Activated naive CD8-positive, alpha-beta T cell treated with anti-CD3 and anti-CD28 coated beads for 36 hours (primary cell): ENCODE results near the gene GTPBP2. TPM values are rescaled to one million over a fixed set of nuclear protein-coding genes. Genes with fewer than 3 reads are reported as not detected.

Experiments
- DNase-seq: peaks from one replicate; pipeline ENCODE4 v3.0.0; 2021
- H3K27ac Mint-ChIP-seq: one replicate; pipeline ENCODE4 v1.8.0; 2022; ENCODE audit warnings: mild to moderate bottlenecking, moderate library complexity, mixed read lengths
- H3K27me3 Mint-ChIP-seq: one replicate; pipeline ENCODE4 v1.8.0; 2022; ENCODE audit warnings: mild to moderate bottlenecking, mixed read lengths
- H3K36me3 Mint-ChIP-seq: one replicate; pipeline ENCODE4 v1.8.0; 2021; ENCODE audit warnings: mild to moderate bottlenecking, mixed read lengths
- H3K4me1 Mint-ChIP-seq: one replicate; pipeline ENCODE4 v1.8.0; 2021; ENCODE audit warnings: mixed read lengths
- H3K4me3 Mint-ChIP-seq: one replicate; pipeline ENCODE4 v1.8.0; 2022; ENCODE audit warnings: mild to moderate bottlenecking, moderate library complexity, mixed read lengths
- H3K9me3 Mint-ChIP-seq: one replicate; pipeline ENCODE4 v1.8.0; 2022; ENCODE audit warnings: mixed read lengths
- total RNA-seq, 2 experiments: library from RNA; stranded (reverse); gene quantifications; one replicate each; pipeline ENCODE4 v1.2.3, GENCODE V29; 2021

GTPBP2 gene, protein sequence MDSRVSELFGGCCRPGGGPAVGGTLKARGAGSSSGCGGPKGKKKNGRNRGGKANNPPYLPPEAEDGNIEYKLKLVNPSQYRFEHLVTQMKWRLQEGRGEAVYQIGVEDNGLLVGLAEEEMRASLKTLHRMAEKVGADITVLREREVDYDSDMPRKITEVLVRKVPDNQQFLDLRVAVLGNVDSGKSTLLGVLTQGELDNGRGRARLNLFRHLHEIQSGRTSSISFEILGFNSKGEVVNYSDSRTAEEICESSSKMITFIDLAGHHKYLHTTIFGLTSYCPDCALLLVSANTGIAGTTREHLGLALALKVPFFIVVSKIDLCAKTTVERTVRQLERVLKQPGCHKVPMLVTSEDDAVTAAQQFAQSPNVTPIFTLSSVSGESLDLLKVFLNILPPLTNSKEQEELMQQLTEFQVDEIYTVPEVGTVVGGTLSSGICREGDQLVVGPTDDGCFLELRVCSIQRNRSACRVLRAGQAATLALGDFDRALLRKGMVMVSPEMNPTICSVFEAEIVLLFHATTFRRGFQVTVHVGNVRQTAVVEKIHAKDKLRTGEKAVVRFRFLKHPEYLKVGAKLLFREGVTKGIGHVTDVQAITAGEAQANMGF
- total RNA-seq, result 10 to 100 TPM; 49.2 to 52.1 TPM

DNA sequence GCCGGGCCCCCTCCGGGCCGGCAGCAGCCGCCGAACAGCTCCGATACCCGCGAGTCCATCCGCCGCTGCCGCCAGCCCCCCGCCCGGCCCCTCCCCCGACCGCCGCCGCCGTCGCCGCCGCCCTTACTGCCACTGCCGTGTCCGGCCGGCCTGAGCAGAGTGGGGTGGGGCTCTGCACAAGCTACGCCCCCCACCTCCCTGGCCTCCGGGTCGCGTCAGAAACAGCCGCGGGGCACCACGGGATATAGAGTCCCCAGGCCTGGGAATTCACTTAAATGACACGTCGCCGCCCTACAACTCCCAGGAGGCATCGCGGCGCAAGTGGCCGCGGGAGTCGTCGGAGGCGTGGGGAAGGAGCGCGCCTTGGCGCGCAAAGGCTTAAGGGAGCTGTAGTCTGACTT lies at the start of gene GTPBP2:
TSS of gene GTPBP2 (minus strand) at position 161 of the 401 bp plus-strand sequence. CDS start at position 59, 102 bp downstream.
- peak within 1 kb of the TSS; percentile 98 for H3K27ac Mint-ChIP-seq
- peak; percentile 97 for DNase-seq
- H3K4me1 Mint-ChIP-seq, result peaks cover 34% of the 10 kb centered on the region
- no peaks in the 10 kb centered on the region for H3K27me3 Mint-ChIP-seq
- no peaks in the 10 kb centered on the region for H3K9me3 Mint-ChIP-seq
- H3K4me3 Mint-ChIP-seq, result peak within 1 kb of the TSS; percentile 100
- peaks cover 14% of the 10 kb centered on the region for H3K36me3 Mint-ChIP-seq

DNA sequence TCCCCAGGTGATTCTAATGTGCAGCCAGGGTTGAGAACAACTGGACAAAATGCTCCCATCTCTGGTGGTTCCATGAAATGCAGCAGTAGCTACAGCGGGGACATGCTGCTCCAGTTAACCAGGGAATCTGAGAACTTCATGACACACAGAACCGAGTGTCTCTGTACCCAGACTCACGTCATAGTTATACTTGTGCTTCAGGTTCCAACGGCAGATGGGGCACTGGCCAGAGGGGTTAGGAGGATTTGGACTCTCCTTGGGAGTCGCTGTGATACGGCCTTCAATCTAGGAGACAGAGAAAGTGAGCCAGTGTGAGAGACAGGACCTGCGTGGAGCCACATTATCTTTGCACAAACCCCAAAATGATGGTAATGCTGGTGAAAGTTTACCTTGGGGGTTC lies 49.3 kb upstream of the GTPBP2 start:
- no peak for DNase-seq
- Mint-ChIP-seq H3K4me3 (no peak overlapping the region), H3K9me3 (no peaks in the 10 kb centered on the region), H3K4me1 (peaks cover 5% of the 10 kb centered on the region), H3K36me3 (no peaks in the 10 kb centered on the region), H3K27me3 (no peaks in the 10 kb centered on the region), H3K27ac (no peak overlapping the region)

DNA sequence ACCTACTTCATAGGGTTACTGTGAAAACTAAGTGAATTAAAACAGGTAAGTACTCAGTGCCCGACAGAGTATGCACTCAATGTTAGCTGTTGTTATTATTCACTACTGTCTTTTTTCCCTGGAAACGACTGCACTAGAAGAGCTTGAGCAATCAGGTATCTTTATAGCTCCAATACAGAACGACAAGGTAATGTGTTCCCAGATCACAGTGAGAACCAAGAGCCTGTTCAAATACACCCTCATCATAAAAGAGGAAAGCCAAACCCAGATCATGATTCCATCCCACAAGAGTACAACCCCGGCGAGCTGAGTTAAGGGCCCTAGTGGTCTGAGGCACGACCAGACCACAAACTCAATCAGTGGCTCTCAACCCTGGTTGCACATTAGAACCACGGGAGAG lies 48.7 kb upstream of the GTPBP2 start:
- Mint-ChIP-seq H3K9me3 (no peaks in the 10 kb centered on the region), H3K36me3 (no peaks in the 10 kb centered on the region), H3K4me1 (no peaks in the 10 kb centered on the region), H3K27ac (no peak overlapping the region), H3K27me3 (no peaks in the 10 kb centered on the region), H3K4me3 (no peak overlapping the region)
- no peak for DNase-seq

DNA sequence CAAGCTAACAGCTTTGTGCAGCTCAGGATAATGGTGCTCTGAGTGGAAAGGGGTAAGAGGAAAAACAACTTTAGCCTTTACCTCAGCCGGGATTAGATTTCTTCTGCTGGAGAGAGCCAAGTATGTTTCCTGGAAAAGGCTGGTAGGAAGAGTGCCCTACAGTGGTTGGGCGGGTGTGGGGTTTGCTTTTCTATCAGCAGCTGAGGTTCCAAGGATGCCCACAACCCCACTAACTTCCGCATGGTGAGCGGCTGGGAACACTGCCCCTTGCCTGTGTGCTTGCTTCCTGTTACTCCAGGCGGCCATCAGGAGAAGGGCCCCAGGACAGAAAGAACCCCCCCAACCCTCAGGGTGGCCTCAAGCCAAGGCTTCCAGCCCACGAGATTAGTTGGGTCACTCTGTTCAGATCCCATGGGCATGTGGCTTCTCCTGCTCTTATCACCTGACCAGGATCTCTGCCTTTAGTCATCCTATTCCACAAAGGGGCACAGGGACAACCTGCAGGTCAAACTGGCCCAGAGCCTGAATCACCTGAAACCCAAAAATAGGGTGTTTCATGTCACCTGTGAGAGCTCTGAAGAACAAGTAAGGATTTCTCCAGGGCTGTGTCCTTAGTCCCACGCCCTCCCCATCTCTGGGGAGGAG lies 48.0 kb upstream of the GTPBP2 start:
- no peaks in the 10 kb centered on the region for H3K4me1 Mint-ChIP-seq
- H3K36me3 Mint-ChIP-seq, result no peaks in the 10 kb centered on the region
- no peaks in the 10 kb centered on the region for H3K27me3 Mint-ChIP-seq
- no peak overlapping the region for H3K4me3 Mint-ChIP-seq
- no peaks in the 10 kb centered on the region for H3K9me3 Mint-ChIP-seq
- no peak overlapping the region for H3K27ac Mint-ChIP-seq
- DNase-seq, result no peak

DNA sequence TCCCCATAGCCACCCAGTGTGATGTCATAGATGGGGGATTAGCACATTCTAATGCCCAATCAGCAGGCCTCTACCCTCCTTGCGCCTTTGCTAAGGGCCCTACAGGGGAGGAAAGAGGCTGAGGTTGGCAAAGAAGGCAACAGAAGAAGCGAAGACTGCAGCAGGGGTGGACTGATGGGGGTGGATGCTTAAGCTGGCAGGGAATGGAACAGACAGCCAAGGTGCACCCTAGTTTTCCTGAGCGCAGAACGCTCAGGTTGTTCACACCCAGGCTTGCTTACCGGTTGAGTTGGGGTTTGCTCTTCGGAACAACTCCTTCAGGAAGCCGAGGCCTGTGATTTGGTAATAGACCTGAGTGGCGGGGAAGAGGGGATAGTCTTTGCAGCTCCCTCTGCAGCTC lies 45.9 kb upstream of the GTPBP2 start:
- Mint-ChIP-seq H3K4me3 (no peak overlapping the region), H3K36me3 (peaks cover 6% of the 10 kb centered on the region), H3K27ac (no peak overlapping the region), H3K9me3 (no peaks in the 10 kb centered on the region), H3K4me1 (peaks cover 11% of the 10 kb centered on the region), H3K27me3 (no peaks in the 10 kb centered on the region)
- DNase-seq, result no peak

DNA sequence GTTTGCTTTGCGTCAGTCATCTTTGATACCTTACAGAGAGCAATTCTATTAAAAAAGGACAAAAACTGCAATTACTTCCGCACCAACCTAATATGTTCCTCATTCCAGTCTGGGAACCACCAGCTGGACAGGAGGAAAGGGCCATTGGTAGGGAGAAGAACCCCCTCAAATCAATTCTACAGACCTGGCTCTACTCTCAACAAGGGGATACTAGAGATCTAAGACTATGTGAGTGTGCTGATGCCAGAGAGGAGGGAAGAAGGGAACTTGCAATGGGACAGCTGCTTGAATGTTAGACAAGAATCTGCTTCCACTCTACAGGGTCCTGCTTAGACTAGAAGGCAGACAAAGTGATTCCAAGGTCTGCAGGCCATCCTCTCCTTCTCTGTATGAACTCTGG lies 45.2 kb upstream of the GTPBP2 start:
- H3K27ac Mint-ChIP-seq, result no peak overlapping the region
- no peak for DNase-seq
- H3K36me3 Mint-ChIP-seq, result peaks cover 6% of the 10 kb centered on the region
- H3K9me3 Mint-ChIP-seq, result no peaks in the 10 kb centered on the region
- H3K27me3 Mint-ChIP-seq, result no peaks in the 10 kb centered on the region
- peaks cover 16% of the 10 kb centered on the region for H3K4me1 Mint-ChIP-seq
- no peak overlapping the region for H3K4me3 Mint-ChIP-seq

DNA sequence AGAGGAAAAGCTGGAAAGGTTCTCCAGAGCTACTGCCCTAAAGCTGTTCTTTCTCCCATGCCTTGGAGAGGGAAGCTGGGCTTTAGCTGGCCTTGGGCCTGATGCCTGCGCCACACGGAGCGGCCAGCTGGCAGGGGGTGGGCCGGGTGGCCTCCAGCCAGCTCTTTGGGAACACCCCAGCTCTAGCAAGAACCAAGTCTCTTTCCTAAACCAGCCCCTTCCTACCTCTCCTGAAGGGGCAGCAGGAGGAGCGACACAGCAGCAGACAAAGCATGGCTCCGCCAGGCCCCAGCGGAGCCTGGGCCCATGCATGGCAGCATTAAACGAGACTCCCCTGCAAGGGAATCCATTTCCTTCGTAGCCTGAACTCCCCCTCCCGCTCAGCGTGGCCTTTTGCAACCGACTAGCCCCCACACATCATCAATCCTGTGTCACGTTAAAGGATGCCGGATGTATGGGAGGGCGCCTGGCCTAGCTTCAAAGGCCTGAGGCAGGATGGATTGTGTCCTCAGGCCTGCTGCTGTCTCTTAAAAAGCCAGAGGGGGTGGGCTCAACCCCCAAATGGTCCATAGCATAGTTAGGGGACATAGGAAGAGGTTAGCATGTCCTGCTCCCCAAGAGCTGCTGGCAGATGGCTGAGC lies 44.5 kb upstream of the GTPBP2 start:
- no peaks in the 10 kb centered on the region for H3K27me3 Mint-ChIP-seq
- peaks cover 6% of the 10 kb centered on the region for H3K36me3 Mint-ChIP-seq
- no peaks in the 10 kb centered on the region for H3K9me3 Mint-ChIP-seq
- H3K4me3 Mint-ChIP-seq, result no peak overlapping the region
- DNase-seq, result no peak
- no peak overlapping the region for H3K27ac Mint-ChIP-seq
- peaks cover 20% of the 10 kb centered on the region for H3K4me1 Mint-ChIP-seq

DNA sequence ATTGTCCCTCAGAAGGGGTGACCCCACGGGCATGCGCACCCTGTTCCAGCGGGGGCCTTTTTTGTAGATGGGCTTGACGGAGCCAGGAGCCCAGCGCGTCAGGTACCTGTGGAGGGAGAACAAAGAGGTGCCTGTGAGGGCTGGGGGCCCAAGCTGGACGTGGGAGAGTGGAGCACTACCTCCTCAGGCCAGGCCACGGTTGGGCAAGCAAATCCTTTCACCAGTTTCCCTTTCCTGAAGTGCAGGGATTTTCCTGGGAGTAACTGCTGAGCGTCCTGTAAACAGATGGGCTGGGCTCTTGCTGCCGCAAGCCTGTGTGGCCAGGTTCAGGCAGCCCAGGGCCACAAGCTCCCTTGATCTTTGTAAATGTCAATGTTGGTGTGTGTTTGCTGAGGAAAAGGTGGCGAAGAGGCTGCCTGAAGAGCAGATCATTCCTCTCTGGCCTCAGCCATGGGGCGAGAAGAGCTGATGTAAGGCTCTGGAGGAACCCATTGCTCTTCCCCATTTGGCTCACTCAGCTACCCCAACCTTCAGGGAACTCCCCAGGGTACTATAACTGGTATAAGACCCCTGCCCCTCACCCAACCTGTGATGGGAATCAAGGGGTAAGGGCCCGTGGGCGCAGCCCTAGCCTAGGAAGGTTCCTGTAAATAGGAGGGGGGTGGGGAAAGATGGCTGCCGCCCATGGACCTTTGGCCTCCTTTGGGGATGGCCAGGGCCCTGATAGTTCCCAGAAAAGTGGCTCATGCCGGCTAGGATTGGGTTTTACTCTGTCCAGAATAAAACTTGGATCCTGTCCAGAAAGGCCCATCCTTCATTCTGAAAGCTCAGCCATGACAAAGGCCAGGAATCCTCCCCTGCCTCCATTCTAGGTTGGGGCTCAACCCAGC lies 43.0 kb upstream of the GTPBP2 start:
- Mint-ChIP-seq H3K27me3 (no peaks in the 10 kb centered on the region), H3K27ac (no peak overlapping the region), H3K9me3 (no peaks in the 10 kb centered on the region), H3K36me3 (peaks cover 6% of the 10 kb centered on the region), H3K4me1 (peaks cover 35% of the 10 kb centered on the region), H3K4me3 (no peak overlapping the region)
- DNase-seq, result no peak

DNA sequence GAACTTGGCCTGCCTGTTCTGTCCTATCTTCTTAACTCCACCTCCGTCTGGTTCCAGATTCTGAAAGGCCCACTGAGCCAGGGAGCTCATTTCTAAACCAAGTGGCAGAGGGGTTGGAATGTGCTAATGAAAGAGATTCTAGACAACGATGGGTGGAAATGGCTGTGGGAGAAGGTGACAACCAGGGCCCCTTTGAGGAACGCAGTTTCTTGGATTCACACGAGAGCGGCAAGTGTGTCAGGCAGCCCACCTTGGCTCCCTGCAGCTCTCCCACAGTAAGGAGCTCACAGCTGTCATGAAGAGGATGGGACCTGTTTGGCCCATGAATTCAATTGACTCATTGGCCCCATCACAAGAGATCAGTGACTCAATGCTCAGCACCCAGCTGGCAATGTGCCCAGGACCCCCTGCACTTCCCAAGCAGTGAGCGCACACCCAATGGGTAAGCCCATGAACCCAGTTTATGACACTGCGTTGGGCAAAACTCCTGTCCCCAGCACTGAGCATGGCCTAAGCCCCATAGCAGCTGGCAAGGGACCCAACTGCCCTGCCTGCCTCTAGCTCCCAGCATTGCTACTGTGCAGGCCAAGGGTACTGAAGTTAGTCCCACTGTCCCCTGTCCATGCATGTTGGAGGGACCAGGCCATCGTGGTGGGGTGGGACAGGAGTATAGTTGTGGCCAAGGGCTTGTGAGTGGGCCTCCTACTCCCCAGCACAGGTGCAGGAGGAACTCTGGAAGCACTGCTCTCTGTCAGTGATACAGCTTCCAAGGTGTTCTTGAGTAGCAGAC lies 42.1 kb upstream of the GTPBP2 start:
- peaks cover 37% of the 10 kb centered on the region for H3K4me1 Mint-ChIP-seq

DNA sequence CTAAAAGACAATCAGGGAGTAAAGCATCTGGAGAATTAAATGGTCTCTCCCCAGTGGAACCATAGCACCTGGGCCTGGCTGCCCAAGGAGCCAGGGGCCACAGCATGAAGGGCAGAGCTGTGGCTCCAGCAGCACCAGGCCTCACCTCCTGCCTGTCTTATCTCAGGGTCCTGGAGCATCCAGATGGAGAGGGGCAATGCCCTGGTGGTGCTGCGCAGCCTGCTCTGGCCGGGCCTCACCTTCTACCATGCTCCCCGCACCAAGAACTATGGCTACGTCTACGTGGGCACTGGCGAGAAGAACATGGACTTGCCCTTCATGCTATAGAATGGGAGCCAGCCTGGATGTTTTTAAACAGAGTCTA lies 41.5 kb upstream of the GTPBP2 start:
- peaks cover 6% of the 10 kb centered on the region for H3K36me3 Mint-ChIP-seq
- no peaks in the 10 kb centered on the region for H3K27me3 Mint-ChIP-seq
- DNase-seq, result no peak
- no peak overlapping the region for H3K4me3 Mint-ChIP-seq
- H3K27ac Mint-ChIP-seq, result peak overlapping the region; percentile 63
- peaks cover 37% of the 10 kb centered on the region for H3K4me1 Mint-ChIP-seq
- no peaks in the 10 kb centered on the region for H3K9me3 Mint-ChIP-seq

More for the DNA sequence above, 42.1 kb upstream of the GTPBP2 start:
- no peaks in the 10 kb centered on the region for H3K27me3 Mint-ChIP-seq
- no peak for DNase-seq
- no peaks in the 10 kb centered on the region for H3K9me3 Mint-ChIP-seq
- no peak overlapping the region for H3K27ac Mint-ChIP-seq
- H3K4me3 Mint-ChIP-seq, result no peak overlapping the region
- H3K36me3 Mint-ChIP-seq, result peaks cover 6% of the 10 kb centered on the region

DNA sequence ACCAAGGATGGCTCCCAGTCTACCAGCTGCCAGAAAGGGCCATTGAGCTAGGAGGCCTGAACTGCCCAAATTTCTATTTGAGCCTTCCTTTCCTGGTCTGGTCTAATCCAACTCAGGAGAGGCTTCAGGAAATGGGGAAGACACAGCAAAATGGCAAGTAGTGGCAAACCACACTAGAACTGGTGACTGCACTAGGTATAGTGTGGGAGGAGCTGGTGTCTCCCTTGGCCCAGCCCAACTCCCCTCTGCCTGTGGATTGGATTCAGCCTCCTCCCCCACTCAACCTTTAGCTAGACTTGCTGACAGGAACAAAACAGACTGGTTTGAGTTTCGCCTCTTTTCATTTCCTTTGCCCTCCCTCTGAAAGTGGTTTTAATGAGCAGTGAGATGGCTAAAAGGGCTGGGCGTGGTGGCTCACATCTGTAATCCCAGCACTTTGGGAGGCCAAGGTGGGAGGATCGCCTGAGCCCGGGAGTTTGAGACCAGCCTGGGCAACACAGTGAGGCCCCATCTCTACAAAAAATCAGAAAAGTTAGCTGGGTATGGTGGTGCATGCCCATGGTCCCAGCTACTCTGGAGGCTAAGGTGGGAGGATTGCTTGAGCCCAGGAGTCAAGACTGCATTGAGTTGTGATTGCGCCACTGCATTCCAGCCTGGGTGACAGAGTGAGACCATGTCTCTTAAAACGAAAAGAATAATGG lies 41.0 kb upstream of the GTPBP2 start:
- peak; percentile 32 for DNase-seq
- Mint-ChIP-seq H3K4me1 (peaks cover 37% of the 10 kb centered on the region), H3K9me3 (no peaks in the 10 kb centered on the region), H3K27me3 (no peaks in the 10 kb centered on the region), H3K36me3 (peaks cover 6% of the 10 kb centered on the region), H3K4me3 (no peak overlapping the region), H3K27ac (peak overlapping the region; percentile 63)

DNA sequence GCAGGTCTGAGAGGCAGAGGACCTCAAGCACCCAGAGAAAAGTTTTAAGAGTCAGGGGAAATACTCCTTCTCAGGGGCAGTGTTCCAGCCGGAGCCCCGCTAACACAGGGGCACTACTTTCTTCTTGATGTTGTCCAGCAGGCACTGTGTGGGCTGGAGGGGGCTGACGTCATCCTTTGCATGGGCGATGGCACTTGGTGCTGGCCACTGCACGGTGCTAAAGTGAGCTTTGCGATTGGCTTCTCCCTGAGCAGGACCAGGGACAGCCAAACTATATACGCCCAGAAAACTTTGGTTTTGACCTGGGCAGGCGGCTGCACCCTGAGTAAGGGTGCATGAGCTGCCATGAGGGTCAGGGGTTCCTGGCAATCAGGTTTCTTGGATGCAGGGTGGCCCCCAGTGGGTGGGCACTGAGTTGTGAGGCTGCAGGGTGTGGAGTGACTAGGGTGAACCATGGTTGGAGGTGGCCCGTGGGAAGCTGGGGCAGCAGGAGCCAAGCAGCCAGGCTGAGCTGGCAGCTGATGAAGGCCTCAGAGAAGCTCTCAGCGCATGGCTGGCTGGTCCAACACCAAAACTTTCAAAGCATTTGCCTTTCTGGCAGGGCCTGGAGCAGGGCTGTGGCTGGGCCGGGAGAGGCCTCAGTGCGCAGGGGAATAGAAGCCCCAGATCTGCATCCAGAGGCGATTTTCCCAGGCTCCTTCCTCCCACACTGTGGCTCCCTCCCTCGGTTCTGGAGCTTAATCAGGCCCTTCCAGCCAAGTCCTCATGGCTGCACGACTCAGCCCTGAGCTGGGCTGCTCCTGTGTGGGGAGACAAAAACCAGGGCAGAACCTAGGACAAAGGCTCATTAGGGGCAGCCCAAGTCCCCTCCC lies 40.2 kb upstream of the GTPBP2 start:
- Mint-ChIP-seq H3K4me3 (no peak overlapping the region), H3K27me3 (no peaks in the 10 kb centered on the region), H3K27ac (peak overlapping the region; percentile 63), H3K9me3 (no peaks in the 10 kb centered on the region), H3K36me3 (peaks cover 6% of the 10 kb centered on the region), H3K4me1 (peaks cover 37% of the 10 kb centered on the region)
- no peak for DNase-seq
